ENCODE measurements around the gene CDC42BPA.

The CDC42BPA gene

GRCh38 chr1:227273557-227273956 is 44.7 kb downstream of the CDC42BPA start:
- H3K27me3 ChIP-seq: no peaks in the 10 kb centered on the region
- no peaks in the 10 kb centered on the region for H3K36me3 ChIP-seq
- H3K4me1 ChIP-seq (ENCODE audit: control insufficient read depth in 1 of 2, insufficient read depth in 1 of 2, low read depth in 1 of 2, low read length in 1 of 2): no peaks in the 10 kb centered on the region
- no peak overlapping the region for H3K27ac ChIP-seq
- no peaks in the 10 kb centered on the region for H3K9me3 ChIP-seq
- TF ChIP-seq, protein P1, sequence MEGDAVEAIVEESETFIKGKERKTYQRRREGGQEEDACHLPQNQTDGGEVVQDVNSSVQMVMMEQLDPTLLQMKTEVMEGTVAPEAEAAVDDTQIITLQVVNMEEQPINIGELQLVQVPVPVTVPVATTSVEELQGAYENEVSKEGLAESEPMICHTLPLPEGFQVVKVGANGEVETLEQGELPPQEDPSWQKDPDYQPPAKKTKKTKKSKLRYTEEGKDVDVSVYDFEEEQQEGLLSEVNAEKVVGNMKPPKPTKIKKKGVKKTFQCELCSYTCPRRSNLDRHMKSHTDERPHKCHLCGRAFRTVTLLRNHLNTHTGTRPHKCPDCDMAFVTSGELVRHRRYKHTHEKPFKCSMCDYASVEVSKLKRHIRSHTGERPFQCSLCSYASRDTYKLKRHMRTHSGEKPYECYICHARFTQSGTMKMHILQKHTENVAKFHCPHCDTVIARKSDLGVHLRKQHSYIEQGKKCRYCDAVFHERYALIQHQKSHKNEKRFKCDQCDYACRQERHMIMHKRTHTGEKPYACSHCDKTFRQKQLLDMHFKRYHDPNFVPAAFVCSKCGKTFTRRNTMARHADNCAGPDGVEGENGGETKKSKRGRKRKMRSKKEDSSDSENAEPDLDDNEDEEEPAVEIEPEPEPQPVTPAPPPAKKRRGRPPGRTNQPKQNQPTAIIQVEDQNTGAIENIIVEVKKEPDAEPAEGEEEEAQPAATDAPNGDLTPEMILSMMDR (IDR thresholded peaks at IDR 0.05): no peak
- H3K4me3 ChIP-seq (ENCODE audit: low read depth in 1 of 2, low read length in 1 of 2): no peak overlapping the region

DNA sequence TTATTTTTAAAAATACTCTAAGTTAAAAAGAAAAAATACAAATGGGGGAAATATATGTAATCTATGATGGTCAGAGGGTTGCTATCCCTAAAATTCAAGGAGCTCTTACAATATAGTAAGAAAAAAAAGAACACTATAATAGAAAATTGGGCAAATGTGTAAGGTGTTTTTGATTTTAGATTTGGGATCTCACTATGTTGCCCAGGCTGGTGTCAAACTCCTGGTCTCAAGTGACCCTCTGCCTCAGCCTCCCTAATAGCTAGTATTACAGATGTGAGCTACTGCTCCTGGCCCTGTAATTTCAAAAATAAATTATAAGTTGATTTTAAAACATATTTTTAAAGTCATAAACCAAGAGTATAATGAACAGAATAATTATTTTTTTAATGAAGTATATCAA is 45.9 kb downstream of the CDC42BPA start:
- TF ChIP-seq, protein P1 (IDR thresholded peaks at IDR 0.05): no peak
- H3K4me3 ChIP-seq (ENCODE audit: low read depth in 1 of 2, low read length in 1 of 2): no peak overlapping the region
- no peaks in the 10 kb centered on the region for H3K27me3 ChIP-seq
- no peaks in the 10 kb centered on the region for H3K36me3 ChIP-seq
- no peak overlapping the region for H3K27ac ChIP-seq
- H3K4me1 ChIP-seq (ENCODE audit: control insufficient read depth in 1 of 2, insufficient read depth in 1 of 2, low read depth in 1 of 2, low read length in 1 of 2): no peaks in the 10 kb centered on the region
- no peaks in the 10 kb centered on the region for H3K9me3 ChIP-seq

- Histone ChIP-seq H3K36me3 (no peaks in the 10 kb centered on the region), H3K27me3 (no peaks in the 10 kb centered on the region), H3K9me3 (no peaks in the 10 kb centered on the region), H3K4me1 (ENCODE audit: control insufficient read depth in 1 of 2, insufficient read depth in 1 of 2, low read depth in 1 of 2, low read length in 1 of 2) (no peaks in the 10 kb centered on the region), H3K4me3 (ENCODE audit: low read depth in 1 of 2, low read length in 1 of 2) (no peak overlapping the region), H3K27ac (no peak overlapping the region)
- TF ChIP-seq, protein P1 (IDR thresholded peaks at IDR 0.05): no peak
Observed at GRCh38 chr1:227270554-227270953, 47.7 kb downstream of the CDC42BPA start.

- TF ChIP-seq, protein P1 (IDR thresholded peaks at IDR 0.05): no peak
- no peak overlapping the region for H3K27ac ChIP-seq
Observed at GRCh38 chr1:227268943-227269342, 49.3 kb downstream of the CDC42BPA start.

DNA sequence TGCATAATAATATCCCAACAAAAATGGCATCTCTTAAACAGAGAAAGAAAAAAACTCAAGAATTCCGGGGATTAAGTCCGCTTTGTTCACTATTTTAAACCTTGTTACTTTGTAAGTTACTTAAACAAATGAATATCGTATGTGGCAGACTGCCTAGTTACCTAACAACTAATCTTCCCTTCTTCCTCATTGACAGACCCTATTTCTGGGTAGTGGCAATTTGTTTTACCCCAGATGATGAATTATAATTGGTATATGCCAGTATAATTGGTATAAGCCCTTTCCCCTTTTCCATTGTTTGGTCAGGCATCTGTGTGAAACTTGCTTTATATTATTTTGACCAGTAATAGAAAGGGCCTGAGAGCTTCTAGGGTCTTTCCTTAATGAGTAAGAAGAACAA is 52.4 kb downstream of the CDC42BPA start:
- Histone ChIP-seq H3K27ac (no peak overlapping the region), H3K27me3 (no peaks in the 10 kb centered on the region), H3K36me3 (no peaks in the 10 kb centered on the region), H3K9me3 (no peaks in the 10 kb centered on the region), H3K4me3 (ENCODE audit: low read depth in 1 of 2, low read length in 1 of 2) (no peak overlapping the region), H3K4me1 (ENCODE audit: control insufficient read depth in 1 of 2, insufficient read depth in 1 of 2, low read depth in 1 of 2, low read length in 1 of 2) (no peaks in the 10 kb centered on the region)
- TF ChIP-seq, protein P1 (IDR thresholded peaks at IDR 0.05): no peak

More at GRCh38 chr1:227268943-227269342, 49.3 kb downstream of the CDC42BPA start:
- Histone ChIP-seq H3K36me3 (no peaks in the 10 kb centered on the region), H3K4me3 (ENCODE audit: low read depth in 1 of 2, low read length in 1 of 2) (no peak overlapping the region), H3K27me3 (no peaks in the 10 kb centered on the region), H3K9me3 (no peaks in the 10 kb centered on the region), H3K4me1 (ENCODE audit: control insufficient read depth in 1 of 2, insufficient read depth in 1 of 2, low read depth in 1 of 2, low read length in 1 of 2) (no peaks in the 10 kb centered on the region)

GRCh38 chr1:227263869-227264268 is 54.4 kb downstream of the CDC42BPA start:
- H3K36me3 ChIP-seq: no peaks in the 10 kb centered on the region

More at GRCh38 chr1:227263869-227264268, 54.4 kb downstream of the CDC42BPA start:
- no peaks in the 10 kb centered on the region for H3K9me3 ChIP-seq
- H3K4me1 ChIP-seq (ENCODE audit: control insufficient read depth in 1 of 2, insufficient read depth in 1 of 2, low read depth in 1 of 2, low read length in 1 of 2): no peaks in the 10 kb centered on the region
- no peak overlapping the region for H3K4me3 ChIP-seq (ENCODE audit: low read depth in 1 of 2, low read length in 1 of 2)
- TF ChIP-seq, protein P1 (IDR thresholded peaks at IDR 0.05): no peak
- no peak overlapping the region for H3K27ac ChIP-seq
- no peaks in the 10 kb centered on the region for H3K27me3 ChIP-seq
